Upper lobe of right lung (tissue), 1 donor: ENCODE results near the gene ASB5. TPM values are rescaled to one million over a fixed set of nuclear protein-coding genes. Genes with fewer than 3 reads are reported as not detected.

ENCODE experiments used
- ATAC-seq: fragments of 200-7000 bp; cut with Tn5 transposase; one replicate; pipeline ENCODE4 v1.9.1; 2020; ENCODE audit warnings: mild to moderate bottlenecking, moderate library complexity
- DNase-seq: peaks from one replicate; pipeline ENCODE4 v3.0.0-alpha.2; 2020
- H3K27ac ChIP-seq: fragments of 200-600 bp; one replicate; pipeline ENCODE4 v1.8.0; 2022
- H3K27me3 ChIP-seq: fragments of 200-600 bp; one replicate; pipeline ENCODE4 v1.8.0; 2022; ENCODE audit warnings: mild to moderate bottlenecking
- H3K36me3 ChIP-seq: fragments of 200-600 bp; one replicate; pipeline ENCODE4 v1.8.0; 2022
- H3K4me1 ChIP-seq: fragments of 200-600 bp; one replicate; pipeline ENCODE4 v1.8.0; 2022
- H3K4me3 ChIP-seq: fragments of 200-600 bp; one replicate; pipeline ENCODE4 v1.8.0; 2022; ENCODE audit warnings: mild to moderate bottlenecking
- H3K9me3 ChIP-seq: fragments of 200-600 bp; one replicate; pipeline ENCODE4 v1.8.0; 2022
- intact Hi-C: fragments of 100-400 bp; cut with DNase I; formaldehyde crosslinking; loops from one replicate; pipeline ENCODE4 v1.11.0; 2022
- total RNA-seq: library from RNA; stranded (reverse); fragmentation: NEBNext Ultra II Directional; extraction: Animal tissue kit (Norgen Biotek cat#: 25700); gene quantifications from one replicate; pipeline ENCODE4 v1.2.1, GENCODE V29; 2021
- TF ChIP-seq, protein P1 (sequence below): fragments of 200-600 bp; IDR thresholded peaks from one replicate; pipeline ENCODE4 v1.8.0; 2022; ENCODE audit warnings: antibody characterized with exemption
- donor health status: DM: no; HTN: yes; CAD: no; lungs with severe emphysema.

ASB5 gene
- total RNA-seq, 1 donor from 2014 or later, result not detected

DNA sequence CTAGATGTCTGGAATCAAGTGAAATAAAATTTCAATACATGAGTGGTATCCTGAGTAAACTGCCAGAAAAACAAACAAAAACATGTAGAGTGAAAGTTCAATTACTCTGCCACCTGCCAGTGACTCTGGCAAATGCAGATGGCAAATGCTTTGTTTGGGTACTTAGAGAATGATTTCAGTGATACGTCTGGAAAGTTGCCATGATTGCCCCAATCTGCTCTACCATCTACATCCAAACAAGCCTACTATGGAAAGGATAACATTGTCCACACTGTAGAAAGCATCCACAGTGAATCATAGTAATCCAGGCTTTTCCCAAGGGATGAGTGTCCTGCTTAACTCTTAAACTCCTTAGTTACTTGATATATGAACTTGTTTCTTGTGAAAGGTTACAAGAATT, 77.0 kb downstream of the ASB5 start:
- TF ChIP-seq, protein P1, sequence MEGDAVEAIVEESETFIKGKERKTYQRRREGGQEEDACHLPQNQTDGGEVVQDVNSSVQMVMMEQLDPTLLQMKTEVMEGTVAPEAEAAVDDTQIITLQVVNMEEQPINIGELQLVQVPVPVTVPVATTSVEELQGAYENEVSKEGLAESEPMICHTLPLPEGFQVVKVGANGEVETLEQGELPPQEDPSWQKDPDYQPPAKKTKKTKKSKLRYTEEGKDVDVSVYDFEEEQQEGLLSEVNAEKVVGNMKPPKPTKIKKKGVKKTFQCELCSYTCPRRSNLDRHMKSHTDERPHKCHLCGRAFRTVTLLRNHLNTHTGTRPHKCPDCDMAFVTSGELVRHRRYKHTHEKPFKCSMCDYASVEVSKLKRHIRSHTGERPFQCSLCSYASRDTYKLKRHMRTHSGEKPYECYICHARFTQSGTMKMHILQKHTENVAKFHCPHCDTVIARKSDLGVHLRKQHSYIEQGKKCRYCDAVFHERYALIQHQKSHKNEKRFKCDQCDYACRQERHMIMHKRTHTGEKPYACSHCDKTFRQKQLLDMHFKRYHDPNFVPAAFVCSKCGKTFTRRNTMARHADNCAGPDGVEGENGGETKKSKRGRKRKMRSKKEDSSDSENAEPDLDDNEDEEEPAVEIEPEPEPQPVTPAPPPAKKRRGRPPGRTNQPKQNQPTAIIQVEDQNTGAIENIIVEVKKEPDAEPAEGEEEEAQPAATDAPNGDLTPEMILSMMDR, result no peak
- H3K27me3 ChIP-seq, result no peaks in the 10 kb centered on the region
- ATAC-seq, result no peak
- no peak for DNase-seq
- H3K4me3 ChIP-seq, result no peak overlapping the region
- H3K27ac ChIP-seq, result no peak overlapping the region
- intact Hi-C loops, result no loop called here
- H3K4me1 ChIP-seq, result no peaks in the 10 kb centered on the region
- no peaks in the 10 kb centered on the region for H3K36me3 ChIP-seq
- no peaks in the 10 kb centered on the region for H3K9me3 ChIP-seq

DNA sequence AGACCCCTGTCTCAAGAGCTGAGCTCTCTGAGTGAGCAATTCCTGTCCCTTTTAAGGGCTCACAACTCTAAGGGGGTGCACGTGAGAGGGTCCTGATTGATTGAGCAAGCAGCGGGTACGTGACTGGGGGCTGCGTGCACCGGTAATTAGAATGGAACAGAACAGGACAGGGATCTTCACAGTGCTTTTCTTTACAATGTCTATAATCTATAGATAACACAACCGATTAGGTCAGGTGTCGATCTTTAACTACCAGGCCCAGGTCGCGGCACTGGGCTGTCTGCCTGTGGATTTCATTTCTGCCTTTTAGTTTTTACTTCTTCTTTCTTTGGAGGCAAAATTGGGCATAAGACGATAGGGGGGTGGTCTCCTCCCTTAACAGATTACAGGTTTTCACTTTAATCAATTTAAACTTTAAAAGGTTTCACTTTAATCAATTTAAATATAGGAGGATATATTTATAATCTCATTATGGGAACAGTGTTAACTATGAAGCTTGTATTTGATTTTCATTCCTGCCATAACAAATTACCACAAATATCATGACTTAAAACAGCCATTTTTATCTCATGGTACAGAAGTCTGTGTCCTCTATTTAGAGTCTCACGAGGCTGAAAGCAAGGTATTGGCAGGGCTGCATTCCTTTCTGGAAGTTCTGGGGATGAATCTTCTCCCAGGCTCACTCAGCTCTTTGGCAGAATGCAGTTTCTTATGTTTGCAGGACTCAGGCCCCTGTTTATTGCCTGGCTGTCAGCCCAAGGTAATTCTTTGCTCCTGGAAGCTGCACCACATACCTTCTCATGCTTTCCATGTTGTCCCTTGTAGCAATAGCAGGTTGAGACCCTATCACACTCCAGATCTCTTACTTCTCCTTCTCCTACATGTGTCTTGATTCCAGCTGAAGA, 78.9 kb downstream of the ASB5 start:
- intact Hi-C loops, result no loop called here

DNA sequence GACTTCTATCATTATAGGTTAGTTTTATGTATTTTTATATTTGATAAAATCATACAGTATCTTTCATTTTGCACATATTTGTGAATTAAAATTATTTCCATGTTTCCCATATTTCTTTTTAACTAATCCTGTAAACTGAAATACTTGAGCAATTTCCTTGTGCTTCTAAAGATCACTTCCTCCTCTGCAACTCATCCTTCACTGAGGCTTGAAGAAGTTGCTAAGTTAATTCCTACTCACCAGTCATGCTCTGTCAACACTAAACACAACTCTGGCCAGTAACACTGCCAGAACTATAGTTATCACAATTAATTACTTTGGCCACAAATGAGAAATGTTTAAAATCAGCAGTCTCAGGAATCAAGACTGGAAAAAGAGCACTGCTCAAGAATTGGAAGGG, 80.4 kb downstream of the ASB5 start:
- intact Hi-C loops, result no loop called here
- TF ChIP-seq, protein P1, result no peak
- Histone ChIP-seq H3K27ac (no peak overlapping the region), H3K27me3 (no peaks in the 10 kb centered on the region), H3K4me3 (no peak overlapping the region), H3K36me3 (no peaks in the 10 kb centered on the region), H3K4me1 (no peaks in the 10 kb centered on the region), H3K9me3 (no peaks in the 10 kb centered on the region)
- DNase-seq (no peak), ATAC-seq (no peak)

More for the DNA sequence above, 78.9 kb downstream of the ASB5 start:
- Histone ChIP-seq H3K27ac (no peak overlapping the region), H3K36me3 (no peaks in the 10 kb centered on the region), H3K4me3 (no peak overlapping the region), H3K27me3 (no peaks in the 10 kb centered on the region), H3K9me3 (no peaks in the 10 kb centered on the region), H3K4me1 (no peaks in the 10 kb centered on the region)
- DNase-seq (no peak), ATAC-seq (no peak)
- TF ChIP-seq, protein P1, result no peak

DNA sequence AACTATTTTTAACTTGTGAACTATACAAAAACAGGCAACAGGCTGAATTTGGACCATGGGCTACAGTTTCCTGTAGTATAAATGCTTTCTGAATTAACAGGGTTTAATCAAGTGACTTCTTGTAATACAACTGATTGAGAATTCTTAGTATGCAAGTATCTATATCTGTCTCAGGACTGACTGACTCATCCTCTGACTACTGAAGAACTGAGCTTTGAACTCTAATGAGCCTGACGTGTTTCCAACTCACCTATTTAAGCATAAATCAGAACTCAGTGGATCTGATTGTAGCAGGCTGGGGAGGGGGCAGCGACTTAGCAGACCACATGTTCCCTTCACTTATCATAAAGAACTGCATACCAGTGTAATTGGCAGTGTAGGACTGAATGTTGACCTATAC, 81.4 kb downstream of the ASB5 start:
- Histone ChIP-seq H3K4me1 (no peaks in the 10 kb centered on the region), H3K9me3 (no peaks in the 10 kb centered on the region), H3K4me3 (no peak overlapping the region), H3K27ac (no peak overlapping the region), H3K36me3 (no peaks in the 10 kb centered on the region), H3K27me3 (no peaks in the 10 kb centered on the region)
- intact Hi-C loops, result no loop called here
- ATAC-seq (no peak), DNase-seq (no peak)
- TF ChIP-seq, protein P1, result no peak

DNA sequence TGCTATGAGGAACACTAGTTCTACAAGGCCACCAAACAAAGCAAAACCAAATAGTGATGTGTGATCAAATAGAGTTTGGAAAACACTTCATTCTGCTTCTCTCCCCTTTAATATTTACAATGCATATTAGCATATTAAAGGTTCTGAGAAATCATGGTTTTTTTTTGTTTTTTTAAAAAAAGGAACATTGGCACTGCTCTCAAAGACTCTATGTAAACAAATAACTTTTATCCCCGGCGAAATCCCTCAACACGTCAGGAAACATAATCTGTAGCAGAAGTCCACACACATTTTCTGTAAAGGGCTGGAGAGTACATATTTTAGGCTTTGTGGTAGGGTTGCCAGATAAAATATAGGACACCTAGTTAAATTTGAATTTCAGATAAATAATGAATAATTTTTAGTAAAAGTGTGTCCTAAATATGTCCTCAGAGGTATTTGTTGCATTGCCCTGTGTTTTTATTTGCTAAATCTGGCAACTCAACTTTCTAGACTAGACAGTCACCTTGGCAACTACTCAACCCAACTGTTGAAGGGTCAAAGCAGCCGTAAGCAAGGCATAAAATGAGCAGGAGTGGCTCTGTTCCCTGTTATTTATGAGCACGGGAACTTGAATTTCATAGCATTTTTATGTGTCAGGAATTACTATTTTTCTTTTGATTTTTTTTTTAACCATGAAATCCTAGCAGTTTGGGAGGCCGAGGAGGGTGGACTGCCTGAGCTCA, 82.2 kb downstream of the ASB5 start:
- Histone ChIP-seq H3K36me3 (no peaks in the 10 kb centered on the region), H3K4me3 (no peak overlapping the region), H3K27me3 (no peaks in the 10 kb centered on the region), H3K4me1 (no peaks in the 10 kb centered on the region), H3K9me3 (no peaks in the 10 kb centered on the region), H3K27ac (no peak overlapping the region)
- DNase-seq (no peak), ATAC-seq (no peak)
- TF ChIP-seq, protein P1, result no peak
- intact Hi-C loops, result no loop called here
